H9 (cell line): ENCODE data around the gene HDAC5. TPM values are rescaled to one million over a fixed set of nuclear protein-coding genes. Genes with fewer than 3 reads are reported as not detected.

Source experiments
- DNase-seq: peaks from one replicate; pipeline ENCODE4 v3.0.0-alpha.2; 2017
- H2AFZ ChIP-seq: one replicate; pipeline ENCODE4 v1.6.1; 2013; ENCODE audit warnings: mild to moderate bottlenecking, low read length, control low read depth, moderate library complexity
- H2AK5ac ChIP-seq: 2 replicates; pipeline ENCODE4 v1.6.1; 2013; ENCODE audit warnings: low read length, control low read depth, mixed read lengths; ENCODE audit not compliant: insufficient read length
- H2BK120ac ChIP-seq: one replicate; pipeline ENCODE4 v1.6.1; 2013; ENCODE audit warnings: low read depth, mild to moderate bottlenecking, low read length, control low read depth, inconsistent platforms; ENCODE audit not compliant: poor library complexity, severe bottlenecking
- H2BK12ac ChIP-seq: 2 replicates; pipeline ENCODE4 v1.6.1; 2013; ENCODE audit warnings: low read length, control low read depth, mixed read lengths, low read depth; ENCODE audit not compliant: insufficient read length
- H2BK15ac ChIP-seq: 2 replicates; pipeline ENCODE4 v1.6.1; 2013; ENCODE audit warnings: low read depth, low read length, control low read depth
- H2BK20ac ChIP-seq: one replicate; pipeline ENCODE4 v1.6.1; 2013; ENCODE audit warnings: low read depth, mild to moderate bottlenecking, low read length, control low read depth, inconsistent platforms; ENCODE audit not compliant: poor library complexity, severe bottlenecking
- H2BK5ac ChIP-seq: 2 replicates; pipeline ENCODE4 v1.6.1; 2013; ENCODE audit warnings: low read length, control low read depth, mixed read lengths; ENCODE audit not compliant: insufficient read length
- H3K14ac ChIP-seq: 2 replicates; pipeline ENCODE4 v1.6.1; 2013; ENCODE audit warnings: low read length, control low read depth; ENCODE audit not compliant: insufficient read depth
- H3K18ac ChIP-seq: 2 replicates; pipeline ENCODE4 v1.6.1; 2013; ENCODE audit warnings: low read depth, mild to moderate bottlenecking, mixed read lengths, low read length, control low read depth; ENCODE audit not compliant: insufficient read length
- H3K23ac ChIP-seq: 2 replicates; pipeline ENCODE4 v1.6.1; 2013; ENCODE audit warnings: low read length, control low read depth, mixed read lengths, low read depth; ENCODE audit not compliant: insufficient read length
- H3K23me2 ChIP-seq: 2 replicates; pipeline ENCODE4 v1.6.1; 2013; ENCODE audit warnings: low read depth, mild to moderate bottlenecking, mixed read lengths, low read length, control low read depth; ENCODE audit not compliant: insufficient read length, poor library complexity, severe bottlenecking
- H3K27ac ChIP-seq: 2 replicates; pipeline ENCODE4 v1.5.1; 2013; ENCODE audit warnings: low read length, control low read depth, mixed read lengths, low read depth; ENCODE audit not compliant: insufficient read length
- H3K27me3 ChIP-seq: 2 replicates; pipeline ENCODE4 v1.6.1; 2013; ENCODE audit warnings: low read length, control low read depth, inconsistent platforms; ENCODE audit not compliant: insufficient read depth
- H3K4ac ChIP-seq: 2 replicates; pipeline ENCODE4 v1.6.1; 2013; ENCODE audit warnings: low read depth, mild to moderate bottlenecking, control low read depth, inconsistent platforms, low read length, moderate library complexity
- H3K4me1 ChIP-seq: 2 replicates; pipeline ENCODE4 v1.6.1; 2013; ENCODE audit warnings: low read length, control low read depth, inconsistent platforms; ENCODE audit not compliant: insufficient read depth
- H3K4me2 ChIP-seq: 2 replicates; pipeline ENCODE4 v1.6.1; 2013; ENCODE audit warnings: low read length, control low read depth, mixed read lengths; ENCODE audit not compliant: insufficient read length, insufficient read depth
- H3K56ac ChIP-seq: 2 replicates; pipeline ENCODE4 v1.6.1; 2013; ENCODE audit warnings: low read depth, mild to moderate bottlenecking, mixed read lengths, low read length, control low read depth; ENCODE audit not compliant: insufficient read length
- H3K79me1 ChIP-seq: 2 replicates; pipeline ENCODE4 v1.6.1; 2013; ENCODE audit warnings: low read depth, mild to moderate bottlenecking, moderate library complexity, low read length, control low read depth, inconsistent platforms; ENCODE audit not compliant: insufficient read depth, poor library complexity, severe bottlenecking
- H3K79me2 ChIP-seq: 2 replicates; pipeline ENCODE4 v1.6.1; 2013; ENCODE audit warnings: low read length, control low read depth, inconsistent platforms; ENCODE audit not compliant: insufficient read depth
- H3K9ac ChIP-seq: 2 replicates; pipeline ENCODE4 v1.6.1; 2013; ENCODE audit warnings: low read length, control low read depth, mixed read lengths; ENCODE audit not compliant: insufficient read length; ENCODE audit errors: extremely low read depth
- H3K9me3 ChIP-seq: one replicate; pipeline ENCODE4 v1.6.1; 2013; ENCODE audit warnings: low read depth, low read length, inconsistent platforms; ENCODE audit not compliant: control insufficient read depth
- H3T11ph ChIP-seq: one replicate; pipeline ENCODE4 v1.6.1; 2013; ENCODE audit warnings: mild to moderate bottlenecking, low read length, control low read depth, inconsistent platforms
- H4K20me1 ChIP-seq: one replicate; pipeline ENCODE4 v1.6.1; 2013; ENCODE audit not compliant: control insufficient read depth, insufficient read length, insufficient read depth
- H4K5ac ChIP-seq: 2 replicates; pipeline ENCODE4 v1.6.1; 2013; ENCODE audit warnings: low read depth, mild to moderate bottlenecking, mixed read lengths, low read length, control low read depth; ENCODE audit not compliant: insufficient read length
- H4K8ac ChIP-seq: replicated peaks from 2 replicates; pipeline ENCODE4 v1.6.1; 2013; ENCODE audit warnings: low read length, control low read depth, mixed read lengths, low read depth; ENCODE audit not compliant: insufficient read length
- H4K91ac ChIP-seq: 2 replicates; pipeline ENCODE4 v1.6.1; 2013; ENCODE audit warnings: low read depth, mild to moderate bottlenecking, moderate library complexity, mixed read lengths, low read length, control low read depth; ENCODE audit not compliant: insufficient read length
- H3K27ac Mint-ChIP-seq, 3 experiments: 2 replicates in 2 of 3; 3 replicates in 1 of 3; pipeline ENCODE4 v1.8.0; 2020 to 2021; ENCODE audit warnings: mixed read lengths in 3 of 3, mild to moderate bottlenecking in 1 of 3, moderate library complexity in 1 of 3
- H3K27me3 Mint-ChIP-seq: 2 replicates; pipeline ENCODE4 v1.8.0; 2021; ENCODE audit warnings: low read depth, mild to moderate bottlenecking, moderate library complexity, mixed read lengths
- H3K36me3 Mint-ChIP-seq, 3 experiments: 2 replicates in 2 of 3; 3 replicates in 1 of 3; pipeline ENCODE4 v1.8.0; 2020 to 2021; ENCODE audit warnings: low read depth in 3 of 3, mixed read lengths in 3 of 3; ENCODE audit not compliant: insufficient read depth in 1 of 3
- H3K4me1 Mint-ChIP-seq, 2 experiments: 2 replicates each; pipeline ENCODE4 v1.8.0; 2020; ENCODE audit warnings: mixed read lengths in 2 of 2
- H3K4me3 Mint-ChIP-seq, 2 experiments: 2 replicates in 1 of 2; 3 replicates in 1 of 2; pipeline ENCODE4 v1.8.0; 2020 to 2021; ENCODE audit warnings: mild to moderate bottlenecking in 2 of 2, mixed read lengths in 2 of 2, moderate library complexity in 1 of 2
- H3K9me3 Mint-ChIP-seq, 2 experiments: 2 replicates in 1 of 2; 3 replicates in 1 of 2; pipeline ENCODE4 v1.8.0; 2020; ENCODE audit warnings: mild to moderate bottlenecking in 2 of 2, mixed read lengths in 2 of 2, moderate library complexity in 1 of 2
- WGBS: extraction: QIAGEN DNeasy Blood & Tissue Kit; methylation state at CpG from one replicate; pipeline ENCODE4 v1.1.7; 2013; ENCODE audit warnings: missing lambda C conversion rate, low lambda C conversion rate, mixed read lengths; ENCODE audit not compliant: insufficient read length; ENCODE audit errors: extremely low coverage; 5-methylcytosine and 5-hydroxymethylcytosine counted together
- total RNA-seq: library from RNA; stranded (reverse); gene quantifications from 2 replicates; pipeline ENCODE4 v1.2.1, GENCODE V29; 2021
- TF ChIP-seq, protein P1 (sequence below): fragments of 200-600 bp; sonication (generic); conservative IDR thresholded peaks from 3 replicates; pipeline ENCODE4 v1.8.0; 2021; ENCODE audit warnings: antibody characterized with exemption, mild to moderate bottlenecking

HDAC5 gene
- total RNA-seq, 1 experiment from 2014 or later, result 39.5 TPM

DNA sequence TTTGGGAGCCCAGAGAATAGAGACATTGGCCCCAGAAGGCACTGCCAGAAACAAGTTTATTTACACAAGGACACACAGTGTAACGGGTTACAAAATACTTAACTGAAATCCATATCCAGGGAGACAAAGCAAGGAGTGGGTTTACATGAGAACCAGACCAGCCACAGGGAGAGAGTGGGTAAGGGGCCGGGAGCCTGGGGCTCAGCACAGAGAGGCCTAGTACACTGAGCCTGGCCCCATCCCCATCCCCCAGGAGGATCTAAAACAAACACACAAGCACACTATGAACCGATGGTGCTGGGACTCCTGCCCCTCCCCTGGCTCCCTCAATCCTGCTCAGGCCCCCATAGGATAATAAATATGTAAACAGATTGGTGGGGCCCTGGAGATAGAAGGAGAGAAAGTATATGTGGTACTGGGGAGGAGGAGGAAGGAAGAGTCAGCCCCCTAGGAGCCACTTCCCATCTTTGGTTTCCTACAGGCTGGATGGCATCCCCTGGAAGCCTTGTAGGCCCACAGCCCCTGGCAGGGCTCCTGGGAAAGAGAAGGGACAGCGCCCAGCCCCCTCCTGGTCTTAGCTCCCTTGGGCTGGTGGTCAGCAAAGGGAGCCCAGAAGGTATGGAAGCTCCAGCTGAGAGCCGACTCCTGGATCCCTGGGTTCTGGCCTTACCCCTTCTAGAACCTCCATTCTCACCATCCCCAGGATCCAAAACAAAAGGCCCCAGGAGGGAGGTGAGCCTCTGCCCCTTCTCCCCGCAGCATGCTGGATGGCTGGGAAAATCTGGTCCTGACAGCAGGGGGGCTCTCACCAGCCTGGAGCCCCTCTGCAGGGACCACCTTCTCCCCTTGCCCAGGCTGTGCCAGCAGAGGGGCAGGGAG lies 46.5 kb downstream of the HDAC5 start:
- H3K4me3 Mint-ChIP-seq, result 0 out of 5 replicates have a peak overlapping the region, but pooled peaks of 1 of the 2 experiments have one; percentile 5

More for the DNA sequence above, 46.5 kb downstream of the HDAC5 start:
- H4K8ac ChIP-seq, result no peak overlapping the region
- Mint-ChIP-seq H3K36me3 (peaks cover 28 to 78% (median 64%) of the 10 kb centered on the region in 3 experiments; a peak in 6 of 7 replicates), H3K27me3 (peaks cover 1% of the 10 kb centered on the region; the same call in 1 of the 2 replicates), H3K27ac (peak overlapping the region in 1 of 3 experiments; percentile 77; a peak in 3 of 7 replicates), H3K4me1 (peaks cover 5 to 16% of the 10 kb centered on the region in 2 experiments), H3K9me3 (no peaks in the 10 kb centered on the region)
- H3T11ph ChIP-seq, result no peak overlapping the region
- H3K9ac ChIP-seq, result no peak overlapping the region
- H2BK120ac ChIP-seq, result no peak overlapping the region
- no peaks in the 10 kb centered on the region for H3K23me2 ChIP-seq
- H3K23ac ChIP-seq, result no peak overlapping the region
- no peak overlapping the region for H3K4me2 ChIP-seq
- H4K20me1 ChIP-seq, result no peaks in the 10 kb centered on the region
- no peak overlapping the region for H3K56ac ChIP-seq
- H2BK5ac ChIP-seq, result no peak overlapping the region
- TF ChIP-seq, protein P1, sequence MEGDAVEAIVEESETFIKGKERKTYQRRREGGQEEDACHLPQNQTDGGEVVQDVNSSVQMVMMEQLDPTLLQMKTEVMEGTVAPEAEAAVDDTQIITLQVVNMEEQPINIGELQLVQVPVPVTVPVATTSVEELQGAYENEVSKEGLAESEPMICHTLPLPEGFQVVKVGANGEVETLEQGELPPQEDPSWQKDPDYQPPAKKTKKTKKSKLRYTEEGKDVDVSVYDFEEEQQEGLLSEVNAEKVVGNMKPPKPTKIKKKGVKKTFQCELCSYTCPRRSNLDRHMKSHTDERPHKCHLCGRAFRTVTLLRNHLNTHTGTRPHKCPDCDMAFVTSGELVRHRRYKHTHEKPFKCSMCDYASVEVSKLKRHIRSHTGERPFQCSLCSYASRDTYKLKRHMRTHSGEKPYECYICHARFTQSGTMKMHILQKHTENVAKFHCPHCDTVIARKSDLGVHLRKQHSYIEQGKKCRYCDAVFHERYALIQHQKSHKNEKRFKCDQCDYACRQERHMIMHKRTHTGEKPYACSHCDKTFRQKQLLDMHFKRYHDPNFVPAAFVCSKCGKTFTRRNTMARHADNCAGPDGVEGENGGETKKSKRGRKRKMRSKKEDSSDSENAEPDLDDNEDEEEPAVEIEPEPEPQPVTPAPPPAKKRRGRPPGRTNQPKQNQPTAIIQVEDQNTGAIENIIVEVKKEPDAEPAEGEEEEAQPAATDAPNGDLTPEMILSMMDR, result no peak
- WGBS, result no CpG with 5 or more reads among the region's 6 CpGs
- H4K5ac ChIP-seq, result no peak overlapping the region
- peak; percentile 26 for DNase-seq
- no peak overlapping the region for H3K18ac ChIP-seq
- no peaks in the 10 kb centered on the region for H3K4me1 ChIP-seq
- no peaks in the 10 kb centered on the region for H3K9me3 ChIP-seq
- H3K79me2 ChIP-seq, result no peaks in the 10 kb centered on the region; the same call in 1 of the 2 replicates
- H4K91ac ChIP-seq, result no peak overlapping the region
- H3K79me1 ChIP-seq, result no peaks in the 10 kb centered on the region
- H2AK5ac ChIP-seq, result no peak overlapping the region
- H2AFZ ChIP-seq, result no peak overlapping the region
- no peak overlapping the region for H3K27ac ChIP-seq
- H3K27me3 ChIP-seq, result no peaks in the 10 kb centered on the region
- H2BK12ac ChIP-seq, result no peak overlapping the region
- no peak overlapping the region for H2BK20ac ChIP-seq
- H3K14ac ChIP-seq, result no peak overlapping the region
- no peak overlapping the region for H2BK15ac ChIP-seq
- no peak overlapping the region for H3K4ac ChIP-seq
